Astrocyte (in vitro differentiated cells and primary cell): ENCODE data around the gene MAPKAPK2. TPM values are rescaled to one million over a fixed set of nuclear protein-coding genes. Genes with fewer than 3 reads are reported as not detected.

Experiments
- DNase-seq: peaks from one replicate; pipeline ENCODE4 v3.0.0-alpha.2; 2010; ENCODE audit warnings: low read depth
- FAIRE-seq: peaks from 2 replicates; lab custom pipeline; 2011; peaks lifted over from hg19 to GRCh38; lab: Jason Lieb, UNC
- H2AFZ ChIP-seq: 2 replicates; pipeline ENCODE4 v1.6.0; 2012; ENCODE audit warnings: low read depth, low read length, inconsistent platforms
- H3K27ac ChIP-seq: 2 replicates; pipeline ENCODE4 v1.5.1; 2011; ENCODE audit warnings: low read depth, low read length, inconsistent platforms
- H3K27me3 ChIP-seq: 2 replicates; pipeline ENCODE4 v1.6.0; 2011; ENCODE audit warnings: low read length, inconsistent platforms; ENCODE audit not compliant: insufficient read depth
- H3K36me3 ChIP-seq: 2 replicates; pipeline ENCODE4 v1.5.1; 2011; ENCODE audit warnings: low read length, inconsistent platforms; ENCODE audit not compliant: insufficient read depth
- H3K4me1 ChIP-seq: 2 replicates; pipeline ENCODE4 v1.5.1; 2011; ENCODE audit warnings: low read length, inconsistent platforms; ENCODE audit not compliant: insufficient read depth
- H3K4me2 ChIP-seq: 2 replicates; pipeline ENCODE4 v1.6.0; 2012; ENCODE audit warnings: low read length, inconsistent platforms
- H3K4me3 ChIP-seq: 2 replicates; pipeline ENCODE4 v1.5.1; 2011; ENCODE audit warnings: low read depth, mild to moderate bottlenecking, low read length, inconsistent platforms; ENCODE audit not compliant: insufficient read depth
- H3K79me2 ChIP-seq: 2 replicates; pipeline ENCODE4 v1.6.0; 2012; ENCODE audit warnings: mild to moderate bottlenecking, low read length, inconsistent platforms; ENCODE audit not compliant: insufficient read depth
- H3K9ac ChIP-seq: 2 replicates; pipeline ENCODE4 v1.6.0; 2012; ENCODE audit warnings: mild to moderate bottlenecking, low read length, inconsistent platforms
- H3K9me3 ChIP-seq: 2 replicates; pipeline ENCODE4 v1.5.1; 2012; ENCODE audit warnings: low read depth, mild to moderate bottlenecking, low read length, inconsistent platforms; ENCODE audit not compliant: insufficient read depth
- H4K20me1 ChIP-seq: 2 replicates; pipeline ENCODE4 v1.6.0; 2012; ENCODE audit warnings: low read length, inconsistent platforms; ENCODE audit not compliant: insufficient read depth
- H3K27ac Mint-ChIP-seq: one replicate; pipeline ENCODE4 v1.8.0; 2021; ENCODE audit warnings: mild to moderate bottlenecking, mixed read lengths; ENCODE audit not compliant: unreplicated experiment
- H3K27me3 Mint-ChIP-seq: one replicate; pipeline ENCODE4 v1.8.0; 2021; ENCODE audit warnings: low read depth, mixed read lengths; ENCODE audit not compliant: unreplicated experiment
- H3K36me3 Mint-ChIP-seq: one replicate; pipeline ENCODE4 v1.8.0; 2021; ENCODE audit warnings: low read depth, mixed read lengths; ENCODE audit not compliant: unreplicated experiment
- H3K4me1 Mint-ChIP-seq: one replicate; pipeline ENCODE4 v1.8.0; 2021; ENCODE audit warnings: low read depth, mixed read lengths; ENCODE audit not compliant: unreplicated experiment
- H3K4me3 Mint-ChIP-seq: one replicate; pipeline ENCODE4 v1.8.0; 2021; ENCODE audit warnings: mild to moderate bottlenecking, moderate library complexity, mixed read lengths; ENCODE audit not compliant: unreplicated experiment
- H3K9me3 Mint-ChIP-seq: one replicate; pipeline ENCODE4 v1.8.0; 2021; ENCODE audit warnings: mild to moderate bottlenecking, mixed read lengths; ENCODE audit not compliant: unreplicated experiment
- CTCF ChIP-seq: IDR thresholded peaks from 2 replicates; pipeline ENCODE4 v1.5.1; 2011; ENCODE audit warnings: low read depth, mild to moderate bottlenecking, inconsistent platforms, low read length, moderate library complexity; ENCODE audit not compliant: insufficient read depth
- EZH2 ChIP-seq: IDR thresholded peaks from 2 replicates; pipeline ENCODE4 v1.6.1; 2012; ENCODE audit warnings: mild to moderate bottlenecking, low read length, inconsistent platforms; ENCODE audit not compliant: insufficient read depth
- total RNA-seq: library from RNA; stranded (reverse); gene quantifications from 2 replicates; pipeline ENCODE4 v1.2.1, GENCODE V29; 2021

Gene MAPKAPK2
- total RNA-seq, 1 donor from 2014 or later = 108 TPM

- Histone ChIP-seq H2AFZ (no peak overlapping the region), H3K9me3 (no peaks in the 10 kb centered on the region), H3K79me2 (no peaks in the 10 kb centered on the region), H3K9ac (no peak overlapping the region), H3K27me3 (no peaks in the 10 kb centered on the region), H3K27ac (no peak overlapping the region), H3K4me3 (no peak overlapping the region), H3K4me2 (no peak overlapping the region), H3K36me3 (no peaks in the 10 kb centered on the region), H3K4me1 (no peaks in the 10 kb centered on the region), H4K20me1 (no peaks in the 10 kb centered on the region)
- Mint-ChIP-seq H3K9me3 (no peaks in the 10 kb centered on the region), H3K27me3 (peaks cover 20% of the 10 kb centered on the region), H3K4me3 (no peak overlapping the region), H3K27ac (no peak overlapping the region), H3K36me3 (peaks cover 5% of the 10 kb centered on the region), H3K4me1 (peaks cover 10% of the 10 kb centered on the region)
- no peak for FAIRE-seq
- DNase-seq = no peak
- no peak for TF ChIP-seq CTCF
- TF ChIP-seq EZH2 = no peak
These were observed 30.8 kb upstream of the MAPKAPK2 start for GRCh38 chr1:206653715-206654459.

DNA sequence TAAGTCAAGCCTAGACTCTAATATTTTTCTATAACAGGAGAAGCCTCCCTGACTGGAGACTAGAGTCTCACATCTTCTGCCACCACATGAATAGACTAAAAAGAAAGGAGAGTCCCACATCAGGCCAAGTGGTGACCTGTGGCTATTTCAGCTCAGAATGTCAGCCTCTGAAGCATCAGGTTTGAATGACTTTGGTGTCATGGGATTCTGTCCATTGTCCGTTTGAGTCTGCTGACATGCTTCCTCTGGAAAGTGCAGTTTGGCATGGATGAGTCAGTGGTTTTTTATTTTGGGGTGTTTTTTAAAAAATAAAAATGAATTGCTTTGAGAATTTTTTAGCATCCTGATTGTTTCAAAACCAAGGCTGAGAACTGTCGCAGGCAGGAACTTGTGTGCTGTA is 29.9 kb upstream of the MAPKAPK2 start:
- no peaks in the 10 kb centered on the region for H3K27me3 ChIP-seq
- no peaks in the 10 kb centered on the region for H3K9me3 Mint-ChIP-seq
- H3K79me2 ChIP-seq = no peaks in the 10 kb centered on the region
- H4K20me1 ChIP-seq = no peaks in the 10 kb centered on the region
- H3K4me1 ChIP-seq = no peaks in the 10 kb centered on the region
- H3K27ac Mint-ChIP-seq = no peak overlapping the region
- H3K9me3 ChIP-seq = no peaks in the 10 kb centered on the region
- peaks cover 2% of the 10 kb centered on the region for H3K4me1 Mint-ChIP-seq
- H3K4me3 ChIP-seq = no peak overlapping the region
- peaks cover 5% of the 10 kb centered on the region for H3K36me3 Mint-ChIP-seq
- FAIRE-seq (no peak), DNase-seq (no peak)
- no peak overlapping the region for H3K4me2 ChIP-seq
- H3K27me3 Mint-ChIP-seq = peaks cover 24% of the 10 kb centered on the region
- H3K36me3 ChIP-seq = no peaks in the 10 kb centered on the region
- no peak overlapping the region for H3K27ac ChIP-seq
- no peak overlapping the region for H3K4me3 Mint-ChIP-seq
- no peak overlapping the region for H3K9ac ChIP-seq
- no peak for TF ChIP-seq CTCF
- no peak for TF ChIP-seq EZH2
- no peak overlapping the region for H2AFZ ChIP-seq

DNA sequence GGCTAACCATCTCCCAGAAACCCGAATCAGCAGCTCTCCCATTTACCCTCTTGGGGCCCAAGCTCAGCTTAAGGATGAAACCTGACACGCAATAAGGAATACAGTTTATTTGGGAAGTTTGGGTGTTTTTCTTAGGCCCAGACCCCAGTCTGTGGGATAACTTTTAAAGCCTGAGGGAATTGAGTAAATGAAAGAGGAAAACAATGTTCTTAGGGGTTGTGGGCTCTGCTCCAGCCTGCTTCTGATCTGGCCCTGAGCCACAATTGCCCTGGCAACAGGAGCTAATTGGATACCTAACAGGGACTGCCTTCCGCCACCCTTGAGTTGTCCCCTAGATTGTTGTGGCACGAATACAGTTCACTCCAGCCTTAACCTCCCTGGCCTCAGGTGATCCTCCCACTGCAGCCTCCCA is 29.2 kb upstream of the MAPKAPK2 start:
- Histone ChIP-seq H3K36me3 (no peaks in the 10 kb centered on the region), H3K27me3 (no peaks in the 10 kb centered on the region), H3K4me2 (no peak overlapping the region), H3K4me3 (no peak overlapping the region), H3K27ac (no peak overlapping the region), H3K9ac (no peak overlapping the region), H3K9me3 (no peaks in the 10 kb centered on the region), H3K79me2 (no peaks in the 10 kb centered on the region), H3K4me1 (no peaks in the 10 kb centered on the region), H4K20me1 (no peaks in the 10 kb centered on the region), H2AFZ (no peak overlapping the region)
- Mint-ChIP-seq H3K4me1 (peaks cover 2% of the 10 kb centered on the region), H3K4me3 (no peak overlapping the region), H3K27ac (no peak overlapping the region), H3K27me3 (peaks cover 29% of the 10 kb centered on the region), H3K9me3 (no peaks in the 10 kb centered on the region), H3K36me3 (peaks cover 5% of the 10 kb centered on the region)
- TF ChIP-seq EZH2 (no peak), CTCF (no peak)
- DNase-seq (no peak), FAIRE-seq (no peak)
